Left ventricle myocardium inferior (tissue), 1 donor: ENCODE results near the gene TTF1. TPM values are rescaled to one million over a fixed set of nuclear protein-coding genes. Genes with fewer than 3 reads are reported as not detected.

Experiments
- DNase-seq: peaks from one replicate; pipeline ENCODE4 v3.0.0-alpha.2; 2020
- H3K27ac ChIP-seq: fragments of 200-600 bp; replicated peaks from 2 replicates; pipeline ENCODE4 v1.8.0; 2021
- H3K27me3 ChIP-seq: fragments of 200-600 bp; 2 replicates; pipeline ENCODE4 v1.8.0; 2021; ENCODE audit warnings: low read depth
- H3K36me3 ChIP-seq: fragments of 200-600 bp; 2 replicates; pipeline ENCODE4 v1.8.0; 2021
- H3K4me1 ChIP-seq: fragments of 200-600 bp; 2 replicates; pipeline ENCODE4 v1.8.0; 2021
- H3K4me3 ChIP-seq: fragments of 200-600 bp; 2 replicates; pipeline ENCODE4 v1.8.0; 2021; ENCODE audit warnings: mild to moderate bottlenecking, moderate library complexity
- H3K9me3 ChIP-seq: fragments of 200-600 bp; replicated peaks from 2 replicates; pipeline ENCODE4 v1.8.0; 2021
- CTCF ChIP-seq: fragments of 200-600 bp; IDR thresholded peaks from 2 replicates; pipeline ENCODE4 v1.8.0; 2021; ENCODE audit warnings: antibody characterized with exemption, mild to moderate bottlenecking, borderline replicate concordance
- intact Hi-C: fragments of 100-400 bp; cut with micrococcal nuclease; formaldehyde crosslinking; loops from one replicate; pipeline ENCODE4 v1.11.0; 2022
- total RNA-seq: library from RNA; stranded (reverse); fragmentation: NEBNext Ultra II Directional; extraction: Animal tissue kit (Norgen Biotek cat#: 25700); gene quantifications from one replicate; pipeline ENCODE4 v1.2.1, GENCODE V29; 2021
- donor health status: DM: no; HTN: yes; CAD: no; lungs with severe emphysema.

The TTF1 gene
- total RNA-seq, 1 donor from 2014 or later, result 16.2 TPM

- DNase-seq, result no peak
- no peak overlapping the region for H3K4me3 ChIP-seq
- no peaks in the 10 kb centered on the region for H3K36me3 ChIP-seq
- no peak overlapping the region for H3K27ac ChIP-seq
- no peaks in the 10 kb centered on the region for H3K9me3 ChIP-seq
- intact Hi-C loops, result no loop called here
- peaks cover 36% of the 10 kb centered on the region for H3K27me3 ChIP-seq
- no peaks in the 10 kb centered on the region for H3K4me1 ChIP-seq
- TF ChIP-seq CTCF, result no peak
Observed at GRCh38 chr9:132446887-132447286, 40.2 kb upstream of the TTF1 start.

GRCh38 chr9:132443951-132444607 is 37.4 kb upstream of the TTF1 start:
- H3K4me3 ChIP-seq, result no peak overlapping the region
- H3K27me3 ChIP-seq, result peaks cover 48% of the 10 kb centered on the region
- no peaks in the 10 kb centered on the region for H3K9me3 ChIP-seq
- H3K27ac ChIP-seq, result no peak overlapping the region
- DNase-seq, result no peak
- intact Hi-C loops, result no loop called here
- TF ChIP-seq CTCF, result no peak
- no peaks in the 10 kb centered on the region for H3K36me3 ChIP-seq
- no peaks in the 10 kb centered on the region for H3K4me1 ChIP-seq

GRCh38 chr9:132441404-132441803 is 34.8 kb upstream of the TTF1 start:
- Histone ChIP-seq H3K27me3 (peaks cover 49% of the 10 kb centered on the region), H3K27ac (no peak overlapping the region), H3K4me3 (no peak overlapping the region), H3K9me3 (no peaks in the 10 kb centered on the region), H3K4me1 (no peaks in the 10 kb centered on the region), H3K36me3 (no peaks in the 10 kb centered on the region)
- intact Hi-C loops, result no loop called here
- DNase-seq, result no peak
- TF ChIP-seq CTCF, result no peak

GRCh38 chr9:132440735-132441134 is 34.1 kb upstream of the TTF1 start:
- intact Hi-C loops, result no loop called here
- Histone ChIP-seq H3K4me3 (no peak overlapping the region), H3K4me1 (no peaks in the 10 kb centered on the region), H3K27ac (no peak overlapping the region), H3K36me3 (no peaks in the 10 kb centered on the region), H3K9me3 (no peaks in the 10 kb centered on the region), H3K27me3 (peaks cover 45% of the 10 kb centered on the region)
- TF ChIP-seq CTCF, result no peak
- no peak for DNase-seq

- no peak for TF ChIP-seq CTCF
- intact Hi-C loops, result no loop called here
- DNase-seq, result no peak
- peaks cover 39% of the 10 kb centered on the region for H3K27me3 ChIP-seq
- H3K9me3 ChIP-seq, result no peaks in the 10 kb centered on the region
- H3K4me3 ChIP-seq, result no peak overlapping the region
- H3K27ac ChIP-seq, result no peak overlapping the region
- no peaks in the 10 kb centered on the region for H3K36me3 ChIP-seq
- H3K4me1 ChIP-seq, result no peaks in the 10 kb centered on the region
Observed at GRCh38 chr9:132439153-132439552, 32.5 kb upstream of the TTF1 start.
